Upper lobe of left lung (tissue), 6 donors: ENCODE data around the gene IFT52. TPM values are rescaled to one million over a fixed set of nuclear protein-coding genes. Genes with fewer than 3 reads are reported as not detected.

Source experiments
- ATAC-seq, 2 donors: fragments of 200-7000 bp; cut with Tn5 transposase; one replicate each; pipeline ENCODE4 v1.9.1; 2022; ENCODE audit warnings: mild to moderate bottlenecking in 2 of 2, moderate library complexity in 2 of 2; ENCODE audit not compliant: low FRiP score in 2 of 2
- DNase-seq, 2 donors: peaks; one replicate each; pipeline ENCODE4 v3.0.0-alpha.2; 2019 to 2020
- H3K27ac ChIP-seq, 4 donors: fragments of 200-600 bp; sonication (generic); one replicate each; pipeline ENCODE4 v1.5.1; 2016 to 2019
- H3K27me3 ChIP-seq, 4 donors: fragments of 200-600 bp; sonication (generic); one replicate each; pipeline ENCODE4 v1.5.1; 2017 to 2019
- H3K36me3 ChIP-seq, 4 donors: fragments of 200-600 bp; sonication (generic); one replicate each; pipeline ENCODE4 v1.5.1; 2016 to 2019
- H3K4me1 ChIP-seq, 4 donors: fragments of 200-600 bp; sonication (generic); one replicate each; pipeline ENCODE4 v1.5.1; 2018 to 2019
- H3K4me3 ChIP-seq, 4 donors: fragments of 200-600 bp; sonication (generic); one replicate each; pipeline ENCODE4 v1.5.1; 2017 to 2019; ENCODE audit warnings: mild to moderate bottlenecking in 2 of 4, moderate library complexity in 1 of 4
- H3K9me3 ChIP-seq, 4 donors: fragments of 200-600 bp; sonication (generic); one replicate each; pipeline ENCODE4 v1.5.1; 2018 to 2019
- EP300 ChIP-seq, 4 donors: sonication (generic); formaldehyde crosslinking; IDR thresholded peaks; one replicate each; pipeline ENCODE4 v1.5.1; 2017; ENCODE audit warnings: antibody characterized with exemption in 4 of 4, control low read depth in 2 of 4
- POLR2A ChIP-seq, 4 donors: fragments of 450-650 bp; IDR thresholded peaks; one replicate each; pipeline ENCODE4 v1.5.1; 2016 to 2017; ENCODE audit warnings: antibody characterized with exemption in 4 of 4, mild to moderate bottlenecking in 2 of 4
- POLR2AphosphoS5 ChIP-seq, 2 donors: sonication (generic); formaldehyde crosslinking; IDR thresholded peaks; one replicate each; pipeline ENCODE4 v1.5.1; 2017; ENCODE audit warnings: antibody characterized with exemption in 2 of 2
- WGBS, 2 donors: methylation state at CpG; one replicate each; pipeline ENCODE4 v1.1.5; 2017 to 2018; 5-methylcytosine and 5-hydroxymethylcytosine counted together
- total RNA-seq, 6 donors: library from RNA; depleted of rRNA in 4 of 6; stranded (reverse); fragments of >200 nt in 4 of 6; gene quantifications; one replicate each; pipeline versions ENCODE4 v1.1.0 to v1.2.1, GENCODE V29; 2016 to 2021
- TF ChIP-seq, protein P1 (sequence below), 6 experiments: fragments of 450-650 bp in 4 of 6; fragments of 200-600 bp in 2 of 6; sonication (generic) in 2 of 6; IDR thresholded peaks; one replicate each; pipeline ENCODE4 v1.5.1; 2016 to 2019; ENCODE audit warnings: antibody characterized with exemption in 6 of 6
- donor health status: DM: no; HTN: no; CAD: no; lungs with moderate emphysema.
- donor health status: DM: no; HTN: yes; CAD: no; lungs with severe emphysema.

IFT52 gene
- total RNA-seq, 6 donors from 2014 or later = 16.8 to 25.2 (median 18.5) TPM

DNA sequence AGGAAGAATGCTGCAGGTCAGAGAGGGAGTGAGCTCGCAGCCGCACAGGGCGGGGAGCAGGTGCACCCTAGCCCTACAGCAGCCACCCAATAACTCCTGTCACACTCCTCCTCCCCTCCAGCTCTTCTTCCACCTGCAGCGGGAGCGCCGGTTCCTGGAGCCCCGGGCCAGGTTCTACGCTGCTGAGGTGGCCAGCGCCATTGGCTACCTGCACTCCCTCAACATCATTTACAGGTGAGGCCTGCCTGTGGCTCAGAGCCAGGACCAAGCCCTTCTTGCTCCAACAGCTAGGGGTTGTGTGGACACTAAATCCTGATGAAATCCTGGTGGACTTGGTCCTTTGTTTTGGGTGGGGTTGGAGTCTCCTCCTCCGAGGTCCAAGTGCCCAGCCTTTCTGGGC is 20.2 kb upstream of the IFT52 start:
- H3K9me3 ChIP-seq = no peaks in the 10 kb centered on the region
- ATAC-seq = no peak
- 89 to 96% methylated on average over 9 to 10 of the region's 10 CpGs for WGBS, 2 donors
- no peaks in the 10 kb centered on the region for H3K36me3 ChIP-seq
- no peak overlapping the region for H3K27ac ChIP-seq
- H3K4me1 ChIP-seq = no peaks in the 10 kb centered on the region
- no peaks in the 10 kb centered on the region for H3K27me3 ChIP-seq
- TF ChIP-seq, protein P1, sequence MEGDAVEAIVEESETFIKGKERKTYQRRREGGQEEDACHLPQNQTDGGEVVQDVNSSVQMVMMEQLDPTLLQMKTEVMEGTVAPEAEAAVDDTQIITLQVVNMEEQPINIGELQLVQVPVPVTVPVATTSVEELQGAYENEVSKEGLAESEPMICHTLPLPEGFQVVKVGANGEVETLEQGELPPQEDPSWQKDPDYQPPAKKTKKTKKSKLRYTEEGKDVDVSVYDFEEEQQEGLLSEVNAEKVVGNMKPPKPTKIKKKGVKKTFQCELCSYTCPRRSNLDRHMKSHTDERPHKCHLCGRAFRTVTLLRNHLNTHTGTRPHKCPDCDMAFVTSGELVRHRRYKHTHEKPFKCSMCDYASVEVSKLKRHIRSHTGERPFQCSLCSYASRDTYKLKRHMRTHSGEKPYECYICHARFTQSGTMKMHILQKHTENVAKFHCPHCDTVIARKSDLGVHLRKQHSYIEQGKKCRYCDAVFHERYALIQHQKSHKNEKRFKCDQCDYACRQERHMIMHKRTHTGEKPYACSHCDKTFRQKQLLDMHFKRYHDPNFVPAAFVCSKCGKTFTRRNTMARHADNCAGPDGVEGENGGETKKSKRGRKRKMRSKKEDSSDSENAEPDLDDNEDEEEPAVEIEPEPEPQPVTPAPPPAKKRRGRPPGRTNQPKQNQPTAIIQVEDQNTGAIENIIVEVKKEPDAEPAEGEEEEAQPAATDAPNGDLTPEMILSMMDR (IDR thresholded peaks at IDR 0.05) = no peak
- no peak for TF ChIP-seq EP300 (IDR thresholded peaks at IDR 0.05)
- H3K4me3 ChIP-seq = no peak overlapping the region
- no peak for DNase-seq

DNA sequence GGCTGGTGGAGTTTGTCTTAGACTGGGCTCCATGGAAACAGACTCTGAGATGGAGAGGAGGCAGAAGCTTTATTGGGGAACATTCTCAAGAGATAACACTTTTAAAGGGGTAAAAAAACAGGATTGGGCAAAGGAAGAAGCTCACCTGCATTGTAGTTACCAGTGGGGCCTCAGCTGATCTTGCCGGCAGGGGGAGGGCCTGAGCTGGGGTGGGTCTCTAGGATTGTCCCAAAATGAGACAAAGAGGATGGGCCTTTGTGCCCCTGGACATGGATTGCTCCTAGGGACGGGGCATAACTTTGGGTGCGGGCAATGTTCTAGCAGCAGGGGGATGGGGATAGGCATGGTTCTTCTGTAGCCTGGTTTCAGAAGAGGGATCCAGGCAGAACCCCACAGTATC is 19.4 kb upstream of the IFT52 start:
- no peaks in the 10 kb centered on the region for H3K27me3 ChIP-seq
- no peaks in the 10 kb centered on the region for H3K9me3 ChIP-seq
- no peaks in the 10 kb centered on the region for H3K4me1 ChIP-seq
- no peak overlapping the region for H3K27ac ChIP-seq
- ATAC-seq = no peak
- TF ChIP-seq POLR2A (IDR thresholded peaks at IDR 0.05) (no peak), EP300 (IDR thresholded peaks at IDR 0.05) (no peak), POLR2AphosphoS5 (IDR thresholded peaks at IDR 0.05) (no peak)
- TF ChIP-seq, protein P1 (IDR thresholded peaks at IDR 0.05) = no peak
- no peak for DNase-seq
- no peaks in the 10 kb centered on the region for H3K36me3 ChIP-seq
- H3K4me3 ChIP-seq = no peak overlapping the region
- WGBS, 2 donors = 89 to 98% methylated on average over 3 of the region's 3 CpGs

GRCh38 chr20:43571771-43572170 is 19.0 kb upstream of the IFT52 start:
- Histone ChIP-seq H3K27ac (no peak overlapping the region), H3K36me3 (no peaks in the 10 kb centered on the region), H3K4me3 (no peak overlapping the region), H3K4me1 (no peaks in the 10 kb centered on the region), H3K27me3 (no peaks in the 10 kb centered on the region), H3K9me3 (no peaks in the 10 kb centered on the region)
- 40 to 88% methylated on average over 1 to 6 of the region's 6 CpGs for WGBS, 2 donors
- ATAC-seq = no peak
- no peak for DNase-seq
- no peak for TF ChIP-seq POLR2A (IDR thresholded peaks at IDR 0.05)
- TF ChIP-seq, protein P1 (IDR thresholded peaks at IDR 0.05) = no peak

DNA sequence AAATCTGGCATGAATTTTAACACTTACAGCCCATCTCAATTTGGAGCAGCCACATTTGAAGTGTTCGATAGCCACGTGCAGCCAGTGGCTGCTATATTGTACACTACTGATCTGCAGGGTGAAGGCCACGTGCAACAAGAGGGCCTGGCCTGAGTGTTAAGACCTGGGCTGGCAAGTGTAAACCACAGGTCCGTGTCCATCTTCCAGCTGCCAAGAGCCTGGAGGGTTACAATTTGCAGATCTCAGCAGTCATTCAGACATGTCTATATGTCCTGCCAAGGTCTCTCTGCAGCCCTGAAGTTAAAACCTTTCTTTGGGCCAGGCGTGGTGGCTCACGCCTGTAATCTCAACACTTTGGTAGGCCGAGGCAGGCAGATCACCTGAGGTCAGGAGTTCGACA is 17.8 kb upstream of the IFT52 start:
- H3K27ac ChIP-seq = no peak overlapping the region
- no peaks in the 10 kb centered on the region for H3K36me3 ChIP-seq
- no peak for DNase-seq
- no peaks in the 10 kb centered on the region for H3K4me1 ChIP-seq
- 96 to 98% methylated on average over 8 of the region's 8 CpGs for WGBS, 2 donors
- H3K9me3 ChIP-seq = no peaks in the 10 kb centered on the region
- H3K4me3 ChIP-seq = no peak overlapping the region
- no peak for ATAC-seq
- H3K27me3 ChIP-seq = no peaks in the 10 kb centered on the region
- no peak for TF ChIP-seq EP300 (IDR thresholded peaks at IDR 0.05)
- TF ChIP-seq POLR2A (IDR thresholded peaks at IDR 0.05) = no peak
- TF ChIP-seq, protein P1 (IDR thresholded peaks at IDR 0.05) = no peak
- no peak for TF ChIP-seq POLR2AphosphoS5 (IDR thresholded peaks at IDR 0.05)

- Histone ChIP-seq H3K9me3 (no peaks in the 10 kb centered on the region), H3K4me3 (no peak overlapping the region), H3K27me3 (no peaks in the 10 kb centered on the region), H3K36me3 (no peaks in the 10 kb centered on the region), H3K27ac (no peak overlapping the region), H3K4me1 (no peaks in the 10 kb centered on the region)
- TF ChIP-seq, protein P1 (IDR thresholded peaks at IDR 0.05) = no peak
- TF ChIP-seq POLR2AphosphoS5 (IDR thresholded peaks at IDR 0.05) (no peak), POLR2A (IDR thresholded peaks at IDR 0.05) (no peak), EP300 (IDR thresholded peaks at IDR 0.05) (no peak)
- WGBS, 2 donors = 85 to 88% methylated on average over 9 to 10 of the region's 10 CpGs
- ATAC-seq (no peak), DNase-seq (no peak)
These were observed 14.6 kb upstream of the IFT52 start for GRCh38 chr20:43576108-43576507.
